HEK293 (cell line): Measurements from ENCODE around the gene NHERF2.

Experiments
- CTCF ChIA-PET: fragments of 350-600 bp; formaldehyde crosslinking; extraction: SDS; loops from one replicate; lab custom pipeline; 2021; ENCODE audit warnings: antibody characterized with exemption; lab: Yijun Ruan, JAX
- POLR2A ChIA-PET: fragments of 300-600 bp; formaldehyde crosslinking; extraction: SDS; loops from one replicate; lab custom pipeline; 2020; ENCODE audit warnings: antibody characterized with exemption, inconsistent platforms; lab: Yijun Ruan, JAX
- H3K27ac ChIP-seq: fragments of 200-500 bp; sonication (Bioruptor generic); 2 replicates; pipeline ENCODE4 v1.5.1; 2014; ENCODE audit warnings: low read depth, low read length, control low read depth, inconsistent platforms; ENCODE audit errors: extremely low read depth
- H3K36me3 ChIP-seq, 2 experiments: fragments of 200-500 bp in 1 of 2; sonication (Bioruptor generic) in 1 of 2; 1 replicate in 1 of 2; 2 replicates in 1 of 2; pipeline ENCODE4 v1.5.1; 2014 to 2017; ENCODE audit warnings: inconsistent platforms in 2 of 2, low read length in 2 of 2; ENCODE audit not compliant: control insufficient read depth in 2 of 2, insufficient read depth in 1 of 2
- H3K4me1 ChIP-seq: fragments of 200-500 bp; sonication (Bioruptor generic); 2 replicates; pipeline ENCODE4 v1.5.1; 2014; ENCODE audit warnings: mild to moderate bottlenecking, low read length, inconsistent platforms; ENCODE audit not compliant: control insufficient read depth, insufficient read depth
- H3K4me3 ChIP-seq: 2 replicates; pipeline ENCODE4 v1.5.1; 2011; ENCODE audit warnings: low read depth, mild to moderate bottlenecking, control low read depth, low read length, moderate library complexity
- H3K9me3 ChIP-seq: fragments of 200-500 bp; sonication (Bioruptor generic); 2 replicates; pipeline ENCODE4 v1.5.1; 2014; ENCODE audit warnings: low read depth, low read length, inconsistent platforms; ENCODE audit not compliant: control insufficient read depth, insufficient read depth
- ATF2 ChIP-seq: fragments of 450-650 bp; formaldehyde crosslinking; IDR thresholded peaks from 2 replicates; pipeline ENCODE4 v1.5.1; 2016; ENCODE audit warnings: missing biosample characterization, missing genetic modification characterization, low read depth
- EGR2 ChIP-seq: fragments of 450-650 bp; formaldehyde crosslinking; IDR thresholded peaks from 2 replicates; pipeline ENCODE4 v1.5.1; 2016; ENCODE audit warnings: low read depth, missing biosample characterization, missing genetic modification characterization
- GLIS1 ChIP-seq: fragments of 450-650 bp; formaldehyde crosslinking; IDR thresholded peaks from 2 replicates; pipeline ENCODE4 v1.5.1; 2016; ENCODE audit warnings: missing biosample characterization, missing genetic modification characterization
- PRDM1 ChIP-seq: fragments of 450-650 bp; formaldehyde crosslinking; IDR thresholded peaks from 2 replicates; pipeline ENCODE4; 2016; ENCODE audit warnings: missing biosample characterization, missing genetic modification characterization
- PRDM6 ChIP-seq: fragments of 450-650 bp; formaldehyde crosslinking; IDR thresholded peaks from 2 replicates; pipeline ENCODE4 v1.5.1; 2017; ENCODE audit warnings: missing biosample characterization, missing genetic modification characterization
- YY2 ChIP-seq: fragments of 450-650 bp; formaldehyde crosslinking; IDR thresholded peaks from 2 replicates; pipeline ENCODE4 v1.5.1; 2016; ENCODE audit warnings: missing biosample characterization, missing genetic modification characterization
- ZBTB17 ChIP-seq: fragments of 450-650 bp; formaldehyde crosslinking; IDR thresholded peaks from 2 replicates; pipeline ENCODE4 v1.5.1; 2016; ENCODE audit warnings: missing biosample characterization, missing genetic modification characterization
- ZBTB48 ChIP-seq: fragments of 450-650 bp; formaldehyde crosslinking; IDR thresholded peaks from 2 replicates; pipeline ENCODE4 v1.5.1; 2016; ENCODE audit warnings: missing biosample characterization, missing genetic modification characterization
- ZNF114 ChIP-seq: fragments of 450-650 bp; formaldehyde crosslinking; IDR thresholded peaks from 2 replicates; pipeline ENCODE4 v1.5.0; 2017; ENCODE audit warnings: missing biosample characterization, missing genetic modification characterization
- ZNF133 ChIP-seq: fragments of 450-650 bp; formaldehyde crosslinking; IDR thresholded peaks from 2 replicates; pipeline ENCODE4 v1.5.1; 2016; ENCODE audit warnings: missing biosample characterization, missing genetic modification characterization
- ZNF148 ChIP-seq: fragments of 450-650 bp; formaldehyde crosslinking; IDR thresholded peaks from 2 replicates; pipeline ENCODE4 v1.5.0; 2017; ENCODE audit warnings: missing biosample characterization, missing genetic modification characterization, borderline replicate concordance
- ZNF184 ChIP-seq: fragments of 450-650 bp; IDR thresholded peaks from 2 replicates; pipeline ENCODE4 v1.5.1; 2018; ENCODE audit warnings: missing biosample characterization, mild to moderate bottlenecking, missing genetic modification characterization
- ZNF19 ChIP-seq: fragments of 450-650 bp; formaldehyde crosslinking; IDR thresholded peaks from 2 replicates; pipeline ENCODE4; 2016; ENCODE audit warnings: missing biosample characterization, missing genetic modification characterization, low read depth
- ZNF202 ChIP-seq: fragments of 450-650 bp; formaldehyde crosslinking; IDR thresholded peaks from 2 replicates; pipeline ENCODE4 v1.5.1; 2016; ENCODE audit warnings: missing biosample characterization, missing genetic modification characterization, borderline replicate concordance
- ZNF266 ChIP-seq: fragments of 450-650 bp; formaldehyde crosslinking; IDR thresholded peaks from 2 replicates; pipeline ENCODE4 v1.5.1; 2016; ENCODE audit warnings: missing biosample characterization, missing genetic modification characterization, low read depth
- ZNF302 ChIP-seq: fragments of 450-650 bp; formaldehyde crosslinking; IDR thresholded peaks from 2 replicates; pipeline ENCODE4 v1.5.1; 2016; ENCODE audit warnings: missing biosample characterization, missing genetic modification characterization, low read depth
- ZNF335 ChIP-seq: fragments of 450-650 bp; formaldehyde crosslinking; conservative IDR thresholded peaks from 2 replicates; pipeline ENCODE4 v1.5.1; 2016; ENCODE audit warnings: missing biosample characterization, missing genetic modification characterization
- ZNF398 ChIP-seq: fragments of 450-650 bp; formaldehyde crosslinking; IDR thresholded peaks from 2 replicates; pipeline ENCODE4 v1.5.1; 2017; ENCODE audit warnings: missing biosample characterization, missing genetic modification characterization
- ZNF449 ChIP-seq: fragments of 450-650 bp; formaldehyde crosslinking; IDR thresholded peaks from 2 replicates; pipeline ENCODE4 v1.5.1; 2017; ENCODE audit warnings: missing biosample characterization, mild to moderate bottlenecking, missing genetic modification characterization, moderate library complexity
- ZNF521 ChIP-seq: fragments of 450-650 bp; formaldehyde crosslinking; IDR thresholded peaks from 2 replicates; pipeline ENCODE4 v1.5.1; 2017; ENCODE audit warnings: missing biosample characterization, mild to moderate bottlenecking, missing genetic modification characterization
- ZNF585B ChIP-seq: fragments of 450-650 bp; formaldehyde crosslinking; IDR thresholded peaks from 2 replicates; pipeline ENCODE4 v1.5.1; 2016; ENCODE audit warnings: missing biosample characterization, missing genetic modification characterization
- ZNF660 ChIP-seq: fragments of 450-650 bp; IDR thresholded peaks from 2 replicates; pipeline ENCODE4 v1.5.1; 2018; ENCODE audit warnings: missing biosample characterization, mild to moderate bottlenecking, missing genetic modification characterization
- ZNF664 ChIP-seq: fragments of 450-650 bp; formaldehyde crosslinking; IDR thresholded peaks from 2 replicates; pipeline ENCODE4 v1.5.1; 2016; ENCODE audit warnings: missing biosample characterization, missing genetic modification characterization
- ZSCAN18 ChIP-seq: fragments of 450-650 bp; formaldehyde crosslinking; IDR thresholded peaks from 2 replicates; pipeline ENCODE4 v1.5.1; 2016; ENCODE audit warnings: missing biosample characterization, missing genetic modification characterization

The NHERF2 gene

GRCh38 chr16:1980770-1981087 lies 46.0 kb upstream of the NHERF2 start (continued):
- no peak for TF ChIP-seq PRDM6 (tag by site-specific recombination)
- no peak for TF ChIP-seq ZBTB48 (tag by site-specific recombination)
- TF ChIP-seq ZNF114, result no peak
- no peak for TF ChIP-seq ZNF302 (tag by site-specific recombination)
- no peak for TF ChIP-seq YY2 (tag by site-specific recombination)
- no peak for TF ChIP-seq ZNF148

- CTCF ChIA-PET, result interaction anchor here (0.5 kb wide), 1 partner anchor 82 kb away, joined by 3 read pairs; no protein-coding TSS in a partner anchor
- H3K27ac ChIP-seq, result no peak within 1 kb of the TSS
- TF ChIP-seq ZNF133 (tag by site-specific recombination) (no peak), ZNF148 (no peak), ZNF398 (tag by site-specific recombination) (no peak), ZBTB17 (tag by site-specific recombination) (no peak), PRDM1 (no peak), ZNF521 (tag by site-specific recombination) (no peak), ZNF184 (tag by site-specific recombination) (no peak), ZNF664 (tag by site-specific recombination) (no peak), ZNF266 (no peak), ZNF202 (tag by site-specific recombination) (no peak), ZNF335 (tag by site-specific recombination) (0 out of 2 replicates have a peak, but pooled peaks have one; percentile 13), ZSCAN18 (tag by site-specific recombination) (no peak), ZNF660 (tag by site-specific recombination) (no peak), EGR2 (peak; percentile 41; the same call in 1 of the 2 replicates), GLIS1 (tag by site-specific recombination) (peak; percentile 23; the same call in 1 of the 2 replicates), ZNF19 (tag by site-specific recombination) (no peak), ZNF585B (tag by site-specific recombination) (no peak), ATF2 (no peak), ZNF449 (tag by site-specific recombination) (0 out of 2 replicates have a peak, but pooled peaks have one; percentile 21)
Measured at GRCh38 chr16:1981398-1981836, 45.3 kb upstream of the NHERF2 start, which contains the start of gene NOXO1. NOXO1 (minus strand) TSS chr16:1981469; CDS start chr16:1981179, 290 bp downstream.

More at GRCh38 chr16:1981398-1981836, 45.3 kb upstream of the NHERF2 start, which contains the start of gene NOXO1:
- H3K4me3 ChIP-seq, result no peak within 1 kb of the TSS
- no peaks in the 10 kb centered on the region for H3K9me3 ChIP-seq
- H3K36me3 ChIP-seq, result peaks cover 0 to 47% of the 10 kb centered on the region in 2 experiments; a peak in 1 of 3 replicates
- POLR2A ChIA-PET, result interaction anchor here (1.0 to 10.1 kb wide), 3 partner anchors 16 to 174 kb away, joined by 3 to 76 read pairs (median 8); partner anchors contain the start of genes RPS2 and TRAF7
- H3K4me1 ChIP-seq, result peaks cover 7% of the 10 kb centered on the region; the same call in 1 of the 2 replicates
